C1 segment of cervical spinal cord (tissue), 14 donors: Measurements from ENCODE around the gene HIBCH.
"Not testable (repeated sequence)": the region's sequence is repeated elsewhere in the genome, so short reads cannot be mapped to it uniquely, and the experiment has no call there.

Source experiments
- DNase-seq, 14 donors: peaks; one replicate each; lab custom pipeline; 2025; lab: John Stamatoyannopoulos, UW

Gene HIBCH

GRCh38 chr2:190235551-190236075, 84.0 kb downstream of the HIBCH start:
- no peak for DNase-seq

GRCh38 chr2:190235101-190235500, 84.5 kb downstream of the HIBCH start:
- DNase-seq, result no peak

- DNase-seq, result not testable (repeated sequence)
These were observed 95.6 kb downstream of the HIBCH start for GRCh38 chr2:190223989-190224388.

- DNase-seq, result not testable (repeated sequence)
These were observed 96.9 kb downstream of the HIBCH start for GRCh38 chr2:190222745-190223144.

- no peak for DNase-seq
These were observed 98.2 kb downstream of the HIBCH start for GRCh38 chr2:190221429-190221828.

GRCh38 chr2:190219186-190219585, 100.4 kb downstream of the HIBCH start:
- DNase-seq, result no peak

- DNase-seq, result no peak
These were observed 102.0 kb downstream of the HIBCH start for GRCh38 chr2:190217616-190218015.

GRCh38 chr2:190216829-190217228, 102.8 kb downstream of the HIBCH start:
- DNase-seq, result peak in 1 of 14 donors; percentile 7

GRCh38 chr2:190215620-190216019, 104.0 kb downstream of the HIBCH start:
- no peak for DNase-seq

GRCh38 chr2:190214426-190215194, 105.0 kb downstream of the HIBCH start:
- no peak for DNase-seq

GRCh38 chr2:190213441-190214335, 105.9 kb downstream of the HIBCH start:
- no peak for DNase-seq

GRCh38 chr2:190210471-190210870, 109.2 kb downstream of the HIBCH start:
- no peak for DNase-seq

- no peak for DNase-seq
These were observed 110.1 kb downstream of the HIBCH start for GRCh38 chr2:190209559-190209958.

GRCh38 chr2:190207930-190208329, 111.7 kb downstream of the HIBCH start:
- DNase-seq, result no peak

- DNase-seq, result no peak
These were observed 114.0 kb downstream of the HIBCH start for GRCh38 chr2:190205657-190206056.

GRCh38 chr2:190202604-190203003, 117.0 kb downstream of the HIBCH start:
- DNase-seq, result no peak

GRCh38 chr2:190202018-190202417, 117.6 kb downstream of the HIBCH start:
- no peak for DNase-seq

- DNase-seq, result no peak
These were observed 119.0 kb downstream of the HIBCH start for GRCh38 chr2:190200603-190201002.

GRCh38 chr2:190199530-190199929, 120.1 kb downstream of the HIBCH start:
- no peak for DNase-seq

GRCh38 chr2:190199109-190199508, 120.5 kb downstream of the HIBCH start:
- no peak for DNase-seq

- DNase-seq, result no peak
These were observed 122.4 kb downstream of the HIBCH start for GRCh38 chr2:190197143-190197720.
